ENCODE measurements around the gene MYO1E. TPM values are rescaled to one million over a fixed set of nuclear protein-coding genes. Genes with fewer than 3 reads are reported as not detected.

MYO1E gene
- total RNA-seq, 2 experiments from 2014 or later = 1.5 to 26.5 TPM

- H3K4me1 ChIP-seq (ENCODE audit: insufficient read depth, low read length, poor library complexity, severe bottlenecking) = no peaks in the 10 kb centered on the region
- POLR2A ChIA-PET = interaction anchor here (0.6 kb wide), 1 partner anchor 57 kb away, joined by 3 read pairs; no protein-coding TSS in a partner anchor
- H3K79me2 ChIP-seq (ENCODE audit: insufficient read depth, low read depth, low read length) = no peaks in the 10 kb centered on the region
- H3K9me2 ChIP-seq (ENCODE audit: insufficient read depth, low read length) = no peaks in the 10 kb centered on the region
- no peak for DNase-seq (ENCODE audit: low spot score)
- H3K4me2 ChIP-seq (ENCODE audit: low read length) = no peak overlapping the region
- no peak overlapping the region for H3K4me3 ChIP-seq (ENCODE audit: low read depth, low read length, poor library complexity, severe bottlenecking)
- no peaks in the 10 kb centered on the region for H4K20me1 ChIP-seq (ENCODE audit: insufficient read depth, low read length)
- no TSS peak for BruUV-seq (replicated peaks)
- CTCF ChIA-PET (ENCODE audit: unreplicated experiment) = no interaction called here
- H3K27ac ChIP-seq (ENCODE audit: low read depth, low read length, poor library complexity, severe bottlenecking) = no peak overlapping the region
- no peaks in the 10 kb centered on the region for H3K9me3 ChIP-seq (ENCODE audit: low read length)
- intact Hi-C loops (cut with micrococcal nuclease; ENCODE audit: unreplicated experiment) = no loop called here
- no peak for TF ChIP-seq CTCF (conservative IDR thresholded peaks at IDR 0.05; ENCODE audit: low read length)
- TF ChIP-seq EZH2phosphoT487 (IDR thresholded peaks at IDR 0.05; ENCODE audit: borderline replicate concordance, low read depth, low read length) = no peak
- no peaks in the 10 kb centered on the region for H3K36me3 ChIP-seq (ENCODE audit: insufficient read depth, low read length)
- H2AFZ ChIP-seq (ENCODE audit: low read length) = no peak overlapping the region
Measured at GRCh38 chr15:59154243-59154642, 218.4 kb downstream of the MYO1E start.

GRCh38 chr15:59153466-59153865 lies 219.2 kb downstream of the MYO1E start:
- no peak overlapping the region for H3K4me3 ChIP-seq (ENCODE audit: low read depth, low read length, poor library complexity, severe bottlenecking)
- H3K4me1 ChIP-seq (ENCODE audit: insufficient read depth, low read length, poor library complexity, severe bottlenecking) = no peaks in the 10 kb centered on the region
- no peaks in the 10 kb centered on the region for H3K9me3 ChIP-seq (ENCODE audit: low read length)
- H4K20me1 ChIP-seq (ENCODE audit: insufficient read depth, low read length) = no peaks in the 10 kb centered on the region
- DNase-seq (ENCODE audit: low spot score) = no peak
- no peaks in the 10 kb centered on the region for H3K9me2 ChIP-seq (ENCODE audit: insufficient read depth, low read length)
- TF ChIP-seq CTCF (conservative IDR thresholded peaks at IDR 0.05; ENCODE audit: low read length) = no peak
- no peak for TF ChIP-seq EZH2phosphoT487 (IDR thresholded peaks at IDR 0.05; ENCODE audit: borderline replicate concordance, low read depth, low read length)
- ChIA-PET POLR2A (interaction anchor here (0.6 kb wide), 2 partner anchors 57 to 101 kb away, joined by 3 to 9 read pairs; no protein-coding TSS in a partner anchor), CTCF (ENCODE audit: unreplicated experiment) (no interaction called here)
- BruUV-seq (replicated peaks) = no TSS peak
- H3K36me3 ChIP-seq (ENCODE audit: insufficient read depth, low read length) = no peaks in the 10 kb centered on the region
- H2AFZ ChIP-seq (ENCODE audit: low read length) = no peak overlapping the region
- H3K27ac ChIP-seq (ENCODE audit: low read depth, low read length, poor library complexity, severe bottlenecking) = no peak overlapping the region
- H3K79me2 ChIP-seq (ENCODE audit: insufficient read depth, low read depth, low read length) = no peaks in the 10 kb centered on the region
- intact Hi-C loops (cut with micrococcal nuclease; ENCODE audit: unreplicated experiment) = no loop called here
- no peak overlapping the region for H3K4me2 ChIP-seq (ENCODE audit: low read length)

DNA sequence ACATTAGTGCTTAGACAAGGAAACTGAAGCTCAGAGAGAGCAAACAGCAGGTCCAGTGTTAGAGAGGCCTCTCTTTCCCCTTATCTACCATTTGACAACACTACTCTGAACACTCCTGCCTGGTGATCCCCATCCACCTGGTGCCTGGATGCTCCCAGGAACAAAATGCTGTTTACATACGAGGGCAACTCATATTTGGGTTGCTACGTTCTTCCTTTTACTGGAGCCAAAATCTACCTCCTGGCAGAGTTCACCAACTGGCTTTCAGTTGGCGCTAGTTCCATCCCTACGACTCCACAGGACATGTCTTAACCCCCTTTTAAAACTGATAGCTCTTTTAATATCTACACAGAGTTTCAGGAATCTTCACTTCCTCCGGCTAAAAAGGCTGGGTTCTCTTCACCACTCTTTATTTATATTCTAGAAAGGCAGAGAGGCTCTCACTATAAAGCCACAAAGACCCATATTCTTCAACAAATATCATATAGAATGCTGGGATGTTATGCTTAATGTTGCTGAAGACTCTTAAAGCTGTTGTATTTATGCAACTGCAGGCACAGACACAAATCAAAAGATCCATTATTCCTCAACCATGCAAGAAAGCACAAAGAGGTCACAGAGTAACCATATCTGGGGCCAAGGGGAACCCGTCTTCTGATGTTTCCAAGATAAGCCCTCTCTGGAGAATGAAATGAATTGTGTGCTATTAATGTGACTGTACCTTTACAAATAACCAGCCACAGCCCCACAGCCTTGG lies 219.8 kb downstream of the MYO1E start:
- intact Hi-C loops (cut with micrococcal nuclease; ENCODE audit: unreplicated experiment) = no loop called here
- no peaks in the 10 kb centered on the region for H3K36me3 ChIP-seq (ENCODE audit: insufficient read depth, low read length)
- H3K9me3 ChIP-seq (ENCODE audit: low read length) = no peaks in the 10 kb centered on the region
- H3K4me1 ChIP-seq (ENCODE audit: insufficient read depth, low read length, poor library complexity, severe bottlenecking) = no peaks in the 10 kb centered on the region
- DNase-seq (ENCODE audit: low spot score) = no peak
- no peaks in the 10 kb centered on the region for H4K20me1 ChIP-seq (ENCODE audit: insufficient read depth, low read length)
- H3K79me2 ChIP-seq (ENCODE audit: insufficient read depth, low read depth, low read length) = no peaks in the 10 kb centered on the region
- no peak overlapping the region for H3K4me2 ChIP-seq (ENCODE audit: low read length)
- POLR2A ChIA-PET = interaction anchor here (0.6 to 0.9 kb wide), 3 partner anchors 101 to 361 kb away, joined by 3 to 9 read pairs (median 3); no protein-coding TSS in a partner anchor
- H3K9me2 ChIP-seq (ENCODE audit: insufficient read depth, low read length) = no peaks in the 10 kb centered on the region
- H2AFZ ChIP-seq (ENCODE audit: low read length) = no peak overlapping the region
- TF ChIP-seq CTCF (conservative IDR thresholded peaks at IDR 0.05; ENCODE audit: low read length) (no peak), EZH2phosphoT487 (IDR thresholded peaks at IDR 0.05; ENCODE audit: borderline replicate concordance, low read depth, low read length) (no peak)
- no TSS peak for BruUV-seq (replicated peaks)
- CTCF ChIA-PET (ENCODE audit: unreplicated experiment) = interaction anchor here (0.8 kb wide), 1 partner anchor 341 kb away, joined by 3 read pairs; no protein-coding TSS in a partner anchor
- no peak overlapping the region for H3K4me3 ChIP-seq (ENCODE audit: low read depth, low read length, poor library complexity, severe bottlenecking)
- H3K27ac ChIP-seq (ENCODE audit: low read depth, low read length, poor library complexity, severe bottlenecking) = no peak overlapping the region

All from OCI-LY7 (cell line).